GM19467 (cell line): Measurements from ENCODE around the gene R3HDML.
"Not testable (repeated sequence)": the region's sequence is repeated elsewhere in the genome, so short reads cannot be mapped to it uniquely, and the experiment has no call there.

Source experiments
- ATAC-seq: cut with Tn5 transposase; IDR thresholded peaks from one replicate; pipeline ENCODE4 v1.9.1; 2021; ENCODE audit warnings: mild to moderate bottlenecking, moderate library complexity; ENCODE audit not compliant: unreplicated experiment

R3HDML gene

DNA sequence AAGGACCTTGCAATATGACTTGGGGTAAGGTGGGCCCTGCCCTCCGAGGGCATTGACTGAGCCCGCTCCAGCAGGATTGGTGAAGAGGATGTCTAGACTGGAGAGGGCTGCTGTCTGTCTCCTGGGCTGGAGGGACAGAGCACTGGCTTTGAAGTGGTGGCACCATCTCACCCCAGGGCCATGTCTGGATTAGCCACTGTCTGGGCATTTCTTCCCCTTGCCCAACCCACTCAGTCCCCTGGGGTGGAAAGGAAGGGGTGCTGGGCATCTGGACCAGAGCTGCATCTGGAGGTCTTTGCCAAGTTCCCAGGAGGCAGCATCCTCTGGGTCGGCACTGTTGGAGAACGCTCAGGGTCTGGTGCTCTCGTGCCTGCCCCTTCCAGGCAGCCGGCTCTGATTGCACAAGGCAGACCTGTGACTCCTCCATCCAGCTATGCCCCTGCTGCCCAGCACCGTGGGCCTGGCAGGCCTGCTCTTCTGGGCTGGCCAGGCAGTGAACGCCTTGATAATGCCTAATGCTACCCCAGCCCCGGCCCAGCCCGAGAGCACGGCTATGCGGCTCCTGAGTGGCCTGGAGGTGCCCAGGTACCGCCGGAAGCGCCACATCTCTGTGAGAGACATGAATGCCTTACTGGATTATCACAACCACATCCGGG lies at the start of gene R3HDML:
R3HDML (plus strand) TSS at position 319 of the 656 bp plus-strand sequence; CDS start at position 434, 115 bp downstream.
- ATAC-seq: no peak

GRCh38 chr20:44287272-44288097 lies 49.4 kb upstream of the R3HDML start:
- no peak for ATAC-seq

DNA sequence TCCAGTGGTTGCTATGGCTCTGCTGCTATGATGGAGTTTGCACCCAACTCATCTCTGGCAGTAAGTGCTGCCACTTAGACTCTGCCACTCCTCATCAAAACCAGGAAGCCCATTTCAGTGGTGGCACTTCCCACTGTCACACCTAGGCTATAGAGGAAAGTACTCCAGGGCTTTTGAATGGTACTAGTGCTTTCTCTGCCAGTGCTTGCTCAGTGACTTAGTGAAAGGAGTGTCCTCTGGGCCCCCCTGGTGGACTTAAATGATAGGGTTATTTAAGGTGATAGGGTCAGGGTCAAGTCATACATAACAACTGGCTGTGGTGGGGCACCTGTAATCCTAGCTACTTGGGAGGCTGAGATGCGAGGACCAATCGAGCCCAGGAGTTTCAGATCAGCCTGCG lies 48.6 kb upstream of the R3HDML start:
- ATAC-seq: no peak

DNA sequence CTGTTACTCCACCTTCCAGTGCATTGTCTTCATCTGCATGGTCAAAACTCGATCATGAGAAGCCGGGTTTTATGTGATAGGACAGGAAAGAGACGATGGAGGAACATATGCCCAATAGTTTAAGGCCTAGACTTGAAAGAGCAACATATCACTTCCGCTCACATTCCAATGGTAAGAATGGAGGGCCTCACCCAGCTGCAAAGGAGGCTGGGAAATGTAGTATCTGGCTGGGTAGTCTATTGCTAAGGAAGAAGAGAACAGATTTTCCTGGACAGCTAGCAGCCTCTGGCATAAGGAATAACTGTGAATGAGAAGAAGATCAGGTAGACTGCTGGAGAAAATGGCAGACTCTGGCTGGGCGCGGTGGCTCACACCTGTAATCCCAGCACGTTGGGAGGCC lies 45.1 kb upstream of the R3HDML start:
- ATAC-seq: no peak

- no peak for ATAC-seq
These were observed 40.8 kb upstream of the R3HDML start for GRCh38 chr20:44296011-44296410.

DNA sequence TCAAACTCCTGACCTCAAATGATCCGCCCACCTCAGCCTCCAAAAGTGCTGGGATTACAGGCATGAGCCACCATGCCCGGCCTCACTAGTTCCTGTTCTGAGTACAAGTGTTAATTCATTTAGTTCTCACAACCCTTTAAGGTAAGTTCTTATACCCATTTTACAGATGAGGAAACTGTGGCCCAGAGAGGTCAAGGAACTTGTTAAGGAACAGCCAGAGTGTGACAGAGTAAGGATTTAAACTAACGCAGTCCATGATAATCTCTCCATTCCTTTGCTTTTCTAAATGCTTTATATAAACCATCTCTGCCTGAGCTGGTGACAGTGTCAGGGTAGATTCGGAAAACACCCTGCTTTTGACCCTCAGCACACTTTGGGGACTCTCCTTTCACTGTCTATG lies 39.1 kb upstream of the R3HDML start:
- no peak for ATAC-seq

- not testable (repeated sequence) for ATAC-seq
These were observed 37.8 kb upstream of the R3HDML start for GRCh38 chr20:44299011-44299535.

- ATAC-seq: no peak
These were observed 35.6 kb upstream of the R3HDML start for GRCh38 chr20:44301285-44301684.

DNA sequence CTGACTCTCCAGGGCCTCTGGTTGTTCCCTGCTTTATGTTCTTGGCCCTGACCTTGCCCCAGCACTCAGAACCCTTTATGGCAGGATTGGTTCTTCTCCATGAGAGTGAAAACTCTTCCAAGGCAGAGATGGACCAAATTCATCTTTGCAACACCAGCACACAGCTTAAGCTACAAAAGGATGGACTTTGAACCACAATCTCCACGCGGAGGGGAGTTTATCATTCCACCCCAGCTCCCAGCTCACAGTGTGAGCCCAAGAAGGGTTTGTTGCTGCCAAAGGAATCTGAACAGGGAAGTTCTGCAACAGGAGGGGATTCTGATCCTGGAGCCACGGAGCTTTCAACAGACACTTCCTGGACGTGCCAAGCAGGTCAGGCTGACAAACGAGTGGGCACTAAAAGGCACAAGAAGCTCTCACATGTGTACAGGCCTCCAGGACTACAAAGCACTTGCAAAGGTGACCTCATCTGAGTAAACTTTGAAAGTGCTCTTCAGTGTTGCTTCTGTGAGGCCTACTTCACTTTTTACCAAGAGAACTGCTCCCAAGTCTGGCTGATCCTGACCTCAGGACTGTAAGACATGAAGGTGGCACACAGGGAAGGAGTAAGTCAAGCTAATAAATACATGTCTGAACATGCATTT lies 34.7 kb upstream of the R3HDML start:
- no peak for ATAC-seq

DNA sequence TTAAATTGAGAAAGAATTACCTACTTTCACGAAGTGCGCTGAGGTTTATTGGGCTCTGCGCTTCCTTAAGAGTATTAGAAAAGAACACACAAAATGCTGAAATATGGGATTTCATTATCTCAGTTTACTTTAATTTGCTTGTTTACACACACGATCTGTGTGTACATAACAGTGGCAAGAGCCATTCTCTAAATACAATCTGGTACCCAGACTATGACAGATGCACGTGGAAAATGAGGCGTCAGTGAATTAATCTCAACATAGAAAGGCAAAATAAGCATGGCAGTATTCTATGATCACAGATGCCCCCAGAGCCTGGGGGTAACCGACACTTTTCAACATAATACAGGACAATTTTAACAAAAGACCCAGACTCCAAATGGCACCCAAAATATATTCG lies 34.1 kb upstream of the R3HDML start:
- ATAC-seq: no peak

DNA sequence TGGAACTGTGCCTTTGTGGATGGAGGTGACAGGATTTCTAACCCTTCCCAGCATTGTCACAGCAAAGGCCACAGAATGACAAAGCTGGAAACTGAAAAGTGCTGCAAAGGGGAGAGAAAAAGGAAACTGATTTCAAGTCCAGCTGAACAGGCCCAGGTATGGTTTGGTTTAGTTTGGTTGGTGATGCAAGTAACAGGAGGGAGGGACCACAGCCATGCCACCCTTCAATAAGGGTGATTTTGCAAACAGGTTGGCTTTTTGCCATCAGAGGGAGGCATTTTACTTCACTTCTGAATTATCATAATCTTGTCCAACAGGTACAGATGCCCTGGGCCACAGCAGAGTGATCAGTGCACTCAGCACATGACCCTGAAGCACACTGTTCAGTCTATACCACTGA lies 32.5 kb upstream of the R3HDML start:
- no peak for ATAC-seq

GRCh38 chr20:44306927-44307326 lies 29.9 kb upstream of the R3HDML start:
- no peak for ATAC-seq

DNA sequence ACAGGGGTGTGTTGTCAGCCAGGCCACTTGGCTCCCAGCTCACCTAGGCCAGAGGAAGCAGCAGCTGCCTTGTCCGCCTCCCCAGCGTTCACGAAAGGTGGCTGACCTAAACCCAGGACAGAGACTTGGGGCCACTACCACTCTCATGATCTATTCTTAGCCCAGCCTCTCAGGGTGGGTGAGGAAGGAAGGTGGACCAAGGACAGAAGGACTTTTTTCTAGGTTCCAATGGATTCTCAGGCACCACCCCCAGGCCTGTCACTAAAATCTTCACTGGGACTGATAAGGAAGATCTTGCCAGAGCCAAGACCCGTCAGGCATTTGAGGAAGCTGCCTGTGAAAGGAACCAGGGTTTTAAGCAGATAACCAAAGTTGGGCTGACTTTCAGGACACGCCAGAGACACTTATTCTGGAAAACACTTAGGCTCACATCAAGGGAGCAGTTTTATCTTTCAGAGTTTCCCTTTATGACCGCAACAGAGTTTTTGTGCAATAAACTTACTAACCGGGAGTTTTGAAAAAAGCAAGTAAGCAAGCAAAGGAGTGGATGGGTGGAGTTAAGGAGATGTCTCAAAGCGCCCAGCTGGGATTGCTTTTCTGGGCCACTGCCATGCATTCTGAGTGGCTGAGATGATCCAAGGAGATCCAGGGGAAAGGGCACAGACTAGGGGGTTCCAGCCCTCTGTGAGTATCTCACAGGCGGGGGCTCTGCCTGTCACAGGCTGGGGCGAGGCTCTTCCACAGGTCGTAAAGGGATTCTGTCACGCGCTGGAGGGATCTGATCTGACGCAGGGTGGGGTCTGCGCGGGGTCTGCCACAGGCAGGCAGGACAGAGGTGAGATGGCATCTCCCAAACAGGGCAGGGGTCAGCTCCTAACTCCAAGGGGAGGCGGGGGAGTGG lies 26.8 kb upstream of the R3HDML start:
- ATAC-seq: no peak

DNA sequence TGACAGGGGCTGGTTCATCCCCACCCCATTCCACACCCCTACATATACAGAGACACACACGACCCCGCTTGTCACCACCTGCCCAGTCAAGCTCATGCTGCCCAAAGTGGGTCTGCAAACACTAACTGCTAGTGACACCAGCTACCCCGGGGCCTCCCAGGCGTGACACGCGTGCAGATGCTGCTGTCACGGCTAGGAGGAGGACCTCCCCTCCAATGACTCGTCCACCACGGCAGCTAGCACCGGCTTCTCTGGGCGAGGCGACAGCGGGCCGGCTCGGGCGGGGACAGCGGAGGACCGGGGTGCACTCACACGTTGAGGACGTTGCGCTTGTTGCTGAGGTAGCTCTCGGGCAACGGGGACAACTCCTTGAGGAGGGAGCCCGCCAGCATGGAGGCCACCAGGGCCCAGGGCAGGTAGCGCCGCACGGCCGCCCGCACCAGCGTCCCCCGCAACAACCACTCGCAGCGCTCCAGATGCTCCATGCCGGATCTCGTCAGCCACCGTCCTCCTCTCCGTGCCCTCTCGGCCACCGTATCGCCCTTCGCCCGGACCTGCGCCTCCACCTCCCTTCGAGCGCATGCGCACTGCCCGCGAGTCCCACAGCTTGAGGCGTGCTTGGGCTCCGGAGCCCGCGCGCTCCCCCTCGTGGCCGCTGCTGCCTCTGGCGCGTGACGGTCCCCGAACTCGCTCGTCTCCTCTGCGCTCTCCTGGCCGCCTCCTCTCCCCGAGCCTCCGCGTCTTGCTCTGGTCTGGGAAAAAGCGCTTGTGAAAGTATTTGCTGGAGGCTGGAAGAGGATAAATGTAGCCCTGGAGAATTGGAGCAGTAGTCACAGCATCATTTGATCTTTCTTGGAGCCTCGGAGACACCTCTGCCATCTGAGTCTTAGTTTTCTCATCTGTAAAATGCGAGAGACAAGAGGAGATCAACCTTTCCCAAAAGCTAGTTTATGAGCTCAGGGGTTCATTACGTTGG lies 25.9 kb upstream of the R3HDML start, which contains the start of gene FITM2:
FITM2 (minus strand) TSS at position 539 of the 976 bp plus-strand sequence; CDS start at position 485, 54 bp downstream.
- ATAC-seq: peak; percentile 93

- no peak for ATAC-seq
These were observed 22.0 kb upstream of the R3HDML start for GRCh38 chr20:44314870-44315269.

GRCh38 chr20:44319839-44320422 lies 16.9 kb upstream of the R3HDML start:
- no peak for ATAC-seq

DNA sequence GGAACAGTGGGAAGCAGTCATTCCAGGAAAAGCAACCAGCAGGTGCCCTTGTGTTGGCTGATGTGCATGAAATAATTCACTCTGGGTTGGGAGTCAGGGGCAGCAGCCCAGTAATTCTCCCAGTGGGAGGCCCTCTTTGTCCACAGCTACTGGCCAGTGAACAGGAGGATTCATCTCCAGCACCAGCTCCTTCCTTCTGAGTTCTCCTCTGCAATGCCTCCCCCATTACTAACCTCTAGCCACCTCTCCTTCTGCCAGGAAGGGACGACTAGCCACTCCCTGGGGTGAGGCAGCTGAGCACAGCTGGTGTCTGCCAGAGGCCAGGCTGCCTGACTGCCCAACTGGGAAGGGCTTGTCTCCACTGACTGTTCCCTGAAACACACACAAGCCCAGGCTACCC lies 12.5 kb upstream of the R3HDML start:
- ATAC-seq: no peak

DNA sequence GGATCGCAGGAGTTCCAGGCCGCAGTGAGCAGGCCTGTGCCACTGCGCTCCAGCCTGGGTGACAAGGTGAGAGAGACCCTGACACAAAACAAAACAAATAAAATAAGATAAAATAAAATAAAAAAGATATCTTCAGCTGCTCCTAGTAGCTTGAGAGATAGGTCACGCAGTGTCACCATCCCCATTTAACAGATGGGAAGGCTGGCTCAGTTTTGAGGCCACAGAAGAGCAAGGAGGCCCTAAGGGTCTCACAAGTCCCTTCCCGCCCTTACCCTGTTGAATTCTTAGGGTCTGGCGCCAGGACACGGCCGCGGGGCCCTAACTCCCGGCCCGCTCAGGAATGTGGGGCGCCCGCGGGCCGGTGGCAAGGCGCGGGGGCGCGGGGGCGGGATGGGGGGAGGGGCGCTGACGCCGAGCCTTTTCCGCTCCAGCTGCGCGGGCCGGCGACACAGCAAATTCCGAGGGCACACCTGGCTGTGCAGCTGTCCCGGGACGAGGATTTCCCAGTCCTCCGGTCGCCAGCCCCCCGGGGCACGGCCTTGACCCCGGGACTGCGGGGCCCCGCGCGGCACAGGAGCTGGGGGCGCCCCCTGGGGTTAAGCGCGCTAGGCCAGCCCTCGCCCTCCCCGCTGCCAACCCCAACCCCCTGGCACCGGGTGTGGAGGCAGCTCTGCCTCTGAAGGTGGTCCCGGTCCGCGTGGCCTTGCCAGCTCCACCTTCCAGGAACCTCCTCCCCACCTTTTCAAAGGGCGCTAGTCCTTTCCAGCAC lies 10.3 kb upstream of the R3HDML start:
- ATAC-seq: no peak
